HepG2 (cell line): ENCODE results near the gene ESRRG. TPM values are rescaled to one million over a fixed set of nuclear protein-coding genes. Genes with fewer than 3 reads are reported as not detected.

Source experiments
- ATAC-seq: fragments of 200-7000 bp; cut with Tn5 transposase; 3 replicates; pipeline ENCODE4 v1.9.1; 2020; ENCODE audit warnings: mild to moderate bottlenecking, moderate library complexity
- BruUV-seq: library from RNA; stranded (reverse); fragments of 400-500 nt; replicated peaks from 2 replicates; lab custom pipeline; 2021; lab: Mats Ljungman, UMichigan
- CTCF ChIA-PET: fragments of 300-600 bp; formaldehyde crosslinking; extraction: SDS; loops from one replicate; lab custom pipeline; 2021; ENCODE audit warnings: low total read pairs, inconsistent platforms, low intra/inter-chr PET ratio; lab: Yijun Ruan, JAX
- POLR2A ChIA-PET: fragments of 350-600 bp; sonication (Branson Sonifier 250); formaldehyde crosslinking; loops from one replicate; lab custom pipeline; 2020; ENCODE audit warnings: antibody characterized with exemption, inconsistent platforms; lab: Yijun Ruan, JAX
- DNase-seq: peaks from one replicate; pipeline ENCODE4 v3.0.0-alpha.2; 2015; ENCODE audit warnings: low spot score
- FAIRE-seq: peaks from 3 replicates; lab custom pipeline; 2011; peaks lifted over from hg19 to GRCh38; lab: Jason Lieb, UNC
- H2AFZ ChIP-seq: one replicate; pipeline ENCODE4 v1.6.1; 2011; ENCODE audit warnings: low read length, inconsistent platforms
- H3K27ac ChIP-seq: fragments of 300-600 bp; 3 replicates; pipeline ENCODE4 v1.8.0; 2011; ENCODE audit warnings: mixed run types, mild to moderate bottlenecking, mixed read lengths, low read length, inconsistent platforms; ENCODE audit not compliant: insufficient read depth; ENCODE audit errors: extremely low read length
- H3K27me3 ChIP-seq, 2 experiments: fragments of 200-600 bp in 1 of 2; 2 replicates in 1 of 2; 3 replicates in 1 of 2; pipeline versions ENCODE4 v1.6.0 to v1.8.0; 2011; ENCODE audit warnings: low read length in 2 of 2, mild to moderate bottlenecking in 2 of 2, moderate library complexity in 2 of 2, inconsistent platforms in 1 of 2; ENCODE audit not compliant: insufficient read depth in 2 of 2, control insufficient read depth in 1 of 2
- H3K36me3 ChIP-seq, 2 experiments: fragments of 200-600 bp in 1 of 2; replicated peaks in 1 of 2; 2 replicates in 1 of 2; 3 replicates in 1 of 2; pipeline versions ENCODE4 v1.5.1 to v1.8.0; 2011; ENCODE audit warnings: low read length in 2 of 2, inconsistent platforms in 1 of 2; ENCODE audit not compliant: insufficient read depth in 2 of 2, control insufficient read depth in 1 of 2
- H3K4me1 ChIP-seq: 2 replicates; pipeline ENCODE4 v1.5.1; 2012; ENCODE audit warnings: low read length, inconsistent platforms; ENCODE audit not compliant: insufficient read depth
- H3K4me2 ChIP-seq: 2 replicates; pipeline ENCODE4 v1.6.0; 2011; ENCODE audit warnings: low read depth, low read length, inconsistent platforms
- H3K4me3 ChIP-seq, 3 experiments: fragments of 200-600 bp in 1 of 3; sonication (generic), shearing (Covaris generic) in 1 of 3; replicated peaks in 1 of 3; 2 replicates each; pipeline ENCODE4 v1.5.1; 2011 to 2016; ENCODE audit warnings: low read length in 3 of 3, inconsistent platforms in 2 of 3, low read depth in 2 of 3, mild to moderate bottlenecking in 2 of 3, control low read depth in 1 of 3, mixed read lengths in 1 of 3; ENCODE audit not compliant: insufficient read depth in 1 of 3
- H3K79me2 ChIP-seq: one replicate; pipeline ENCODE4 v1.6.1; 2011; ENCODE audit warnings: low read length, inconsistent platforms; ENCODE audit not compliant: insufficient read depth
- H3K9ac ChIP-seq: 2 replicates; pipeline ENCODE4 v1.6.0; 2011; ENCODE audit warnings: mild to moderate bottlenecking, low read depth, low read length, inconsistent platforms; ENCODE audit not compliant: insufficient read depth
- H3K9me3 ChIP-seq: 2 replicates; pipeline ENCODE4 v1.5.1; 2012; ENCODE audit warnings: mild to moderate bottlenecking, low read length
- H4K20me1 ChIP-seq: 2 replicates; pipeline ENCODE4 v1.6.0; 2011; ENCODE audit warnings: inconsistent platforms, mild to moderate bottlenecking, low read length, moderate library complexity; ENCODE audit not compliant: insufficient read depth
- KDM5B ChIP-seq: sonication (generic); formaldehyde crosslinking; IDR thresholded peaks from 2 replicates; pipeline ENCODE4 v1.4.0; 2020; ENCODE audit warnings: missing genetic modification reagents, mild to moderate bottlenecking, borderline replicate concordance
- ZBTB49 ChIP-seq: sonication (generic); formaldehyde crosslinking; IDR thresholded peaks from 2 replicates; pipeline ENCODE4 v1.4.0; 2020; ENCODE audit warnings: missing genetic modification reagents, borderline replicate concordance
- ZHX2 ChIP-seq, 2 experiments: sonication (generic) in 1 of 2; formaldehyde crosslinking in 1 of 2; IDR thresholded peaks; 2 replicates each; pipeline versions ENCODE4 v1.6.1 to v1.9.0; 2014 to 2022; ENCODE audit warnings: antibody characterized with exemption in 1 of 2, borderline replicate concordance in 1 of 2, inconsistent platforms in 1 of 2, low read depth in 1 of 2, missing genetic modification reagents in 1 of 2
- ZNF33B ChIP-seq: sonication (generic); formaldehyde crosslinking; IDR thresholded peaks from 2 replicates; pipeline ENCODE4 v1.5.1; 2020; ENCODE audit warnings: mild to moderate bottlenecking, missing genetic modification reagents
- ZNF441 ChIP-seq: sonication (generic); formaldehyde crosslinking; IDR thresholded peaks from 2 replicates; pipeline ENCODE4 v1.7.0; 2021; ENCODE audit warnings: missing genetic modification reagents, borderline replicate concordance
- WGBS: methylation state at CpG from one replicate; pipeline ENCODE4 v1.1.6; 2017; ENCODE audit warnings: low lambda C conversion rate; 5-methylcytosine and 5-hydroxymethylcytosine counted together
- in situ Hi-C: cut with HindIII; loops from 2 replicates; pipeline ENCODE4 v1.10.0; 2017; ENCODE audit warnings: low pct_unique_long_range_greater_than_20kb; ENCODE audit not compliant: extremely low pct_ligation_motif_present
- intact Hi-C: fragments of 100-400 bp; cut with micrococcal nuclease; formaldehyde crosslinking; loops from one replicate; pipeline ENCODE4 v1.10.0; 2022; ENCODE audit not compliant: unreplicated experiment
- polyA plus RNA-seq, 8 experiments: library from polyadenylated mRNA; depleted of rRNA in 3 of 8; stranded (reverse) in 7 of 8; unstranded in 1 of 8; fragments of >200 nt; fragmentation: Illumina TruSeq in 4 of 8; extraction: Trizol in 4 of 8; gene quantifications; 2 replicates each; pipeline versions ENCODE4 v1.2.1 to v1.2.3, GENCODE V29; 2011 to 2016; ENCODE audit warnings: low read depth in 4 of 8, missing spikeins in 1 of 8, mixed read lengths in 1 of 8; ENCODE audit not compliant: insufficient read depth in 1 of 8
- total RNA-seq, 5 experiments: library from RNA; depleted of rRNA; stranded (reverse); fragments of >200 nt; fragmentation: Illumina TruSeq; extraction: Trizol; gene quantifications; 2 replicates each; pipeline ENCODE4 v1.2.3, GENCODE V29; 2016; ENCODE audit warnings: low read depth in 1 of 5

ESRRG gene
- total and polyA plus RNA-seq, 2 of the 13 experiments (the other 11 are each of a cell fraction or from before 2014, with no cell fraction given) = not detected

- TF ChIP-seq ZBTB49 (CRISPR knock-in tag) = no peak
Observed at GRCh38 chr1:216757110-216757509, 33.9 kb upstream of the ESRRG start (continued).

GRCh38 chr1:216750961-216751360 lies 27.7 kb upstream of the ESRRG start:
- in situ Hi-C loops (no loop called here), intact Hi-C loops (loop anchor here (1.0 kb wide), 1 partner anchor 996 kb away; no protein-coding TSS in a partner anchor)
- H3K4me3 ChIP-seq = no peak overlapping the region
- ATAC-seq (no peak), DNase-seq (no peak), FAIRE-seq (no peak)
- H4K20me1 ChIP-seq = no peaks in the 10 kb centered on the region; the same call in 1 of the 2 replicates
- H3K27me3 ChIP-seq = no peaks in the 10 kb centered on the region
- POLR2A ChIA-PET = no interaction called here
- no peak overlapping the region for H3K4me2 ChIP-seq
- CTCF ChIA-PET = no interaction called here
- H3K9ac ChIP-seq = no peak overlapping the region
- WGBS = 0% methylated on average over 2 of the region's 2 CpGs
- H3K27ac ChIP-seq = no peak overlapping the region
- no peaks in the 10 kb centered on the region for H3K36me3 ChIP-seq
- BruUV-seq = no TSS peak
- no peak overlapping the region for H2AFZ ChIP-seq
- H3K79me2 ChIP-seq = no peaks in the 10 kb centered on the region
- TF ChIP-seq ZHX2 (IDR thresholded peaks at IDR 0.05; ENCODE audit: low read depth) (no peak), ZHX2 (CRISPR knock-in tag; IDR thresholded peaks at IDR 0.05; ENCODE audit: borderline replicate concordance) (no peak), KDM5B (CRISPR knock-in tag) (no peak), ZNF441 (CRISPR knock-in tag) (no peak), ZNF33B (CRISPR knock-in tag) (no peak)
- H3K4me1 ChIP-seq = no peaks in the 10 kb centered on the region
- no peaks in the 10 kb centered on the region for H3K9me3 ChIP-seq
